SHP77 (cell line): Measurements from ENCODE around the gene GIPR.

Source experiments
- DNase-seq, 2 experiments: peaks; one replicate each; lab custom pipeline; 2025; lab: John Stamatoyannopoulos, UW

Gene GIPR

DNA sequence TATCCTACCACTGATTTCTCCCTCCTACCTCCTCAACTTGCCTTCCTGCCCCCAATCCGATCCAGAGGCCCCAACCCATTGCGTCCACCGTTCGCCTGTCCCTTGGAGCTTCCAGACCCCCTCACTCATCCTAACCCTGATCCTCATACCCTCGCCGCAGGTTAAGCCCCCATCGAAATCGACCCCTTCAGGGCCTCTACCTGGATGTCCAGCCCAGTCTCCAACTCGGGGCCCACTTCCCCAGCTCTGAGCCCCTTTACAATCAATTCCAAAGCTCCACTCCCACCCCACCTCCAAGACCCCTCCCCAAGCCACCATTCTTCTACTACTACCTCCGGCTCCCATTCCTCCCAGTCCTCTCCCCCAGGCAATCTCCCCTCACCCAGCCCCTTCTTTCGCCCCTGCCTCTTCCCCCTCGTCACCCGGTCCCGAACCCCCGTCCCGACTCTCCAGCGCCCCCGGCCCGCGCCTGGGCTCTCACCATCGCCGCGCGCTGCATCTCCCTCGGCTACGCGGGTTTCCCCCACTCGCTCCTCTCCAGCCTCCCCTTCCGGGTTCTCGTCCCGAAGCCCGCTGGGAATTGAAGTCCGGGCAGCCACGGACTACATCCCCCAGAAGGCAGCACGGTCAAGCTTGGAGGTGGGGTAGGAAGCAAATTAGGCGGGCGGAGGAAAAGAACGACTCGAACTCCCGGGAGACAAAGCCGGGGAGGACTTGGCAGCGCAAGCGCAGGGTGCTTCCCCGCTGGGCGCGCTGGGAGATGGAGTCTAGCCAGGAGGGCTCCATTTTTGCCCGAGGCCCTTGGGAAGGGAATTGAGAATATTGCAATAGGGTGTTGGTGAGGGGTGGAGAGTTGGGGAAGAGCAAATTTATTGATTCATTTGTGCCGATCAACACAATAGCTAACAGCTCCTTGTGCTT lies 62.6 kb downstream of the GIPR start, which contains the start of gene FBXO46:
Gene FBXO46 (minus strand): TSS at position 529 of the 921 bp plus-strand sequence. CDS start 17,401 bp downstream, outside the sequence.
- DNase-seq = peak; percentile 97
